ENCODE data around the gene HTR3B.
A peak's percentile ranks its signal among the peaks of the same experiment; 100 is the strongest.
"Not testable (repeated sequence)": the region's sequence is repeated elsewhere in the genome, so short reads cannot be mapped to it uniquely, and the experiment has no call there.

Gene HTR3B

GRCh38 chr11:113935858-113936257 lies 31.3 kb downstream of the HTR3B start:
- Histone ChIP-seq H3K36me3 (no peaks in the 10 kb centered on the region), H3K4me3 (ENCODE audit: low read depth in 1 of 2, low read length in 1 of 2) (no peak overlapping the region), H3K4me1 (ENCODE audit: control insufficient read depth in 1 of 2, insufficient read depth in 1 of 2, low read depth in 1 of 2, low read length in 1 of 2) (no peaks in the 10 kb centered on the region), H3K9me3 (no peaks in the 10 kb centered on the region), H3K27ac (no peak overlapping the region), H3K27me3 (no peaks in the 10 kb centered on the region)
- TF ChIP-seq CTCF (IDR thresholded peaks at IDR 0.05), result no peak

- no peak for TF ChIP-seq CTCF (IDR thresholded peaks at IDR 0.05)
- H3K27ac ChIP-seq, result no peak overlapping the region
These were observed 33.3 kb downstream of the HTR3B start for GRCh38 chr11:113937918-113938317.

GRCh38 chr11:113942256-113942655 lies 37.7 kb downstream of the HTR3B start:
- Histone ChIP-seq H3K4me1 (ENCODE audit: control insufficient read depth in 1 of 2, insufficient read depth in 1 of 2, low read depth in 1 of 2, low read length in 1 of 2) (peaks cover 32 to 37% of the 10 kb centered on the region in 2 experiments), H3K27me3 (no peaks in the 10 kb centered on the region), H3K27ac (peak overlapping the region; percentile 65), H3K36me3 (no peaks in the 10 kb centered on the region), H3K4me3 (ENCODE audit: low read depth in 1 of 2, low read length in 1 of 2) (no peak overlapping the region), H3K9me3 (no peaks in the 10 kb centered on the region)
- TF ChIP-seq CTCF (IDR thresholded peaks at IDR 0.05), result no peak

More at GRCh38 chr11:113937918-113938317, 33.3 kb downstream of the HTR3B start:
- Histone ChIP-seq H3K4me3 (ENCODE audit: low read depth in 1 of 2, low read length in 1 of 2) (no peak overlapping the region), H3K9me3 (no peaks in the 10 kb centered on the region), H3K4me1 (ENCODE audit: control insufficient read depth in 1 of 2, insufficient read depth in 1 of 2, low read depth in 1 of 2, low read length in 1 of 2) (peaks cover 11 to 16% of the 10 kb centered on the region in 2 experiments), H3K27me3 (no peaks in the 10 kb centered on the region), H3K36me3 (no peaks in the 10 kb centered on the region)

- H3K4me1 ChIP-seq (ENCODE audit: control insufficient read depth in 1 of 2, insufficient read depth in 1 of 2, low read depth in 1 of 2, low read length in 1 of 2), result peaks cover 48 to 51% of the 10 kb centered on the region in 2 experiments
- H3K4me3 ChIP-seq (ENCODE audit: low read depth in 1 of 2, low read length in 1 of 2); H3K9me3 ChIP-seq; H3K36me3 ChIP-seq; H3K27ac ChIP-seq; H3K27me3 ChIP-seq: not testable (repeated sequence)
These were observed 41.6 kb downstream of the HTR3B start for GRCh38 chr11:113946162-113946561.

- H3K36me3 ChIP-seq, result no peaks in the 10 kb centered on the region
- H3K9me3 ChIP-seq, result no peaks in the 10 kb centered on the region
- H3K4me3 ChIP-seq (ENCODE audit: low read depth in 1 of 2, low read length in 1 of 2), result peak overlapping the region; percentile 3 to 15
- H3K4me1 ChIP-seq (ENCODE audit: control insufficient read depth in 1 of 2, insufficient read depth in 1 of 2, low read depth in 1 of 2, low read length in 1 of 2), result peaks cover 53 to 54% of the 10 kb centered on the region in 2 experiments
- TF ChIP-seq CTCF (IDR thresholded peaks at IDR 0.05), result no peak
- H3K27me3 ChIP-seq, result no peaks in the 10 kb centered on the region
- H3K27ac ChIP-seq, result peak overlapping the region; percentile 73
These were observed 43.4 kb downstream of the HTR3B start for GRCh38 chr11:113947994-113948393.

- no peaks in the 10 kb centered on the region for H3K27me3 ChIP-seq
- H3K36me3 ChIP-seq, result no peaks in the 10 kb centered on the region
- H3K9me3 ChIP-seq, result no peaks in the 10 kb centered on the region
- TF ChIP-seq CTCF (IDR thresholded peaks at IDR 0.05), result no peak
- no peak overlapping the region for H3K27ac ChIP-seq
- no peak overlapping the region for H3K4me3 ChIP-seq (ENCODE audit: low read depth in 1 of 2, low read length in 1 of 2)
- H3K4me1 ChIP-seq (ENCODE audit: control insufficient read depth in 1 of 2, insufficient read depth in 1 of 2, low read depth in 1 of 2, low read length in 1 of 2), result peaks cover 52 to 53% of the 10 kb centered on the region in 2 experiments
These were observed 45.3 kb downstream of the HTR3B start for GRCh38 chr11:113949891-113950290.
